Cortex of kidney (tissue), 1 donor: ENCODE data around the gene EGFR.

Experiments
- DNase-seq: peaks from one replicate; lab custom pipeline; 2025; lab: John Stamatoyannopoulos, UW

EGFR gene

GRCh38 chr7:55018361-55019190, at the start of gene EGFR:
TSS of gene EGFR (plus strand) at chr7:55019017. CDS start at chr7:55019278, 261 bp downstream.
- peak; percentile 29 for DNase-seq

DNA sequence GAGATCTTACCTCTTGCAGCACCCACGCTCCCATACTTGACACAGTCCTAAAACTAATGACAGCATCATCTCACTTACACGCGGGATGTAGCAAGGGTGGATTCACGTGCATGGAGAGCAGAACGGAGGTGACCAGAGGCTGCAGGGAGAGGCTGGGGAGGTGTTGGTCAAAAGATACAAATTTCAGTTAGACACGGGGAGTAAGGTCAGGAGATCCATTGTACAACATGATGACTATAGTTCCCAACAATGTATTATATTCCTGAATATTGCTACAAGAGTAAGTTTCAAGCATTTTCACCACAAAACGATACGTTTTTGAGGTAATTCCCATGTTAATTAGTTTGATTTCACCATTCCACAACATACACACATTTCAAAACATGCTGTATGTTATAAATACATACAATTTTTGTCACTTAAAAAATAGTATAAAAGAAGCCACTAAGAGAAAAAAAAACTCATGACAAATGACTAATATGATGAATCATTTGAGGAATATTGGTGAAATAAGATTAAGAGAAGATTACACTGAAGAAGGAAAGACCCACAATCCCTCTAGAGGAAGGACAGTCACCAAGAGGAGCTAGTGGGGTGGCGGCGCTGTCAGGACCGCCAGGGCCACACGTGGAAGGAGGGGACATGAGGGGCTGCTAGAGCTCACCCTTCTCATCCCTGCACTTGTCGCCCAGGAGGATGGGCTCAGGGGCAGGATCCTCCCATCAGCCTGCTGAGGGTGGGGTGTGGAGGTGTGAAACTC, 49.4 kb upstream of the EGFR start:
- DNase-seq = no peak

DNA sequence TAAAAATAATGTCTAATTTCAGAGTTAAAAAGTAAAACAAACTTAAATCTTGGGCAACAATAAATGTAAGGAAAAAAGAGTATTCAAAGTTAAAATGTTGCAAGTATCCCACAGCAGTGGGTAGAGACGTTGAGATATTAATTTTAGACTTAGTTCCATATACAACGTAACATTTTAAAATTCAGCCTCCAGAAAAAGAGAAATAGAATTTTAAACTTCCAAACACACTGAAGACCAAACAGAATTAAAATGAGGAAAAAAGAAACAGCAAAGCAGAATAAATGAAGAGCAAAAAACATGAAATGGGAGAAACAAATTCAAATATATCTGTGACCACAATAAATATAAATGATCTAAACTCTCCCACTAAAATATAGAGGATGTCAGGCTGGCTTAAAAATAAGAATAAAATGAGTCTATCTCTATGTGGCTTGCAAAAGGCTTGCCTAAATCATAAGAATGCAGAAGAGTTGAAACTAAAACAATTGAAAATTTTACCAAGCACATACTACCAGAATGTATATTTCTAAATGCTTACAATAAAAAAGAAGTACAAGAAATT, 46.0 kb upstream of the EGFR start:
- DNase-seq = no peak

DNA sequence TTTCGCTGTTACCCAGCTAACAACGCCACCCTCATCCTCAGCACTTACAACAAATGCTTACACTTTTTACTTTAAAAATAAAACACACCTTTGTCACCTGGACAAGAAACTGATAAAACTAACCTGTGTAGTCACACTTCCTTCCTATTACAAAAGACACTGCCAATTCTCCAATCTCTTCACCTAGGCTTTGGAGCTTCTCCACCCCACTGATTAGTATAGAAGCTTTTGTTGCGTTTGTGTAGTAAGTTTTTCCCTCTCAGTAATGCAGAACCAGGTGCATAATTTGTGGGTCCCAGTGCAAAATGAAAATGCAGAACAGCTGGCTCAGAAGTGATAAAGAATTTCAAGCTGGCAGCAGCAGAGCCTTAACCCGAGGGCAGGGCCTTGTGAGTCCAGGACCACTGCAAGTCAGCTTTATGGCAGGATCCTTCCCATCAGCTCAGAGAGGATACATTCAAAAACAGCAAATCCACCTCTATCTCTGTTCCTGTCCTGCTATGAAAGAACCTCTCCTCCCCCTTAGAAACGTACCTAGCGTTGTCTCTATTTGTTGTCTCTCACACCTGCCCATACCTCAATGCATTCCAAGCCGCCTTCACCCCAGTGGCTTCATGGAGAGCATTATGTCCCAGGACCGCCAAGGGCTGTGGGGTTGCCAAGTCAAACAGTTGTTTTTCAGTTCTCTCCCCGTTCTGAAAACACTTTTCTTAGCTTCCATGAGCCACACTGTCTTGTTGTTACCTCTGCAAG, 40.3 kb upstream of the EGFR start:
- no peak for DNase-seq

DNA sequence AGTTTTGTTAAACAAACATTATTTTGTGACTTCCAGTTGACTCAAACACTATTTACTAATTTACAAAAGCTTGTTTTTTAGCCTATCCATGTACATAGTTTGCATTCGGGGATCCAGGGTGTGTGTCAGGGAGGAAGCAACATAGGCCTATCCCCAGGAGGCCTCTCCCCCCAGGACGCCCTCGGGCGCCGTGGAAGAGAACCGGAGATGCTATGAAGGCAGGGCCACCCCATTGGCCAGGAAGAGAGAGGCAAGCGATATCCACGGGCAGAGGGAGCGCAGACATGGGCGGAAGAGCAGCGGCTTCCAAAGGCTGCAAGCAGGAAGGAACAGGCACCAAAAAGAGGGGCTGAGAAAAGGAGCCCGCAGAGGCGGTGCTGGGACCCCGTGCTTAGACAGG, 38.3 kb upstream of the EGFR start:
- no peak for DNase-seq

DNA sequence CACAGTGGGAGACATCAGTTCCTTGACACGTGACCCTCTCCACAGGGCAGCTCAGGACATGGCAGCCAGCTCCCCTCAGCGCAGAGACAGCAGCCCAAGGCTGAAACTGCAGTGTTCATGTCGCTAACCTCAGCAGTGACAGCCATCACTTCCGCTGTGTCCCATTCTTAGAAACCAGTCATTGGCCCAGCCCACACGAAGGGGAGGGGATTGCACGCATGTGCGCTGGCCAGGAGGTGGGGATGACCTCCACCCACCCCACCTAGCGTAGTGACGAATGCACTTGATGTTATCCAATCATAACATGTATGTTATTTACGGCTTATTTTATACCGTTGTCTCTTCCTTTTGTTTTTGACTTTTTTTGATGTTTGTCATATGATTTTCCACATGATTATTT, 36.9 kb upstream of the EGFR start:
- DNase-seq = no peak

GRCh38 chr7:54985426-54986330, 33.1 kb upstream of the EGFR start:
- no peak for DNase-seq

GRCh38 chr7:54986716-54987115, 32.1 kb upstream of the EGFR start:
- DNase-seq = no peak

DNA sequence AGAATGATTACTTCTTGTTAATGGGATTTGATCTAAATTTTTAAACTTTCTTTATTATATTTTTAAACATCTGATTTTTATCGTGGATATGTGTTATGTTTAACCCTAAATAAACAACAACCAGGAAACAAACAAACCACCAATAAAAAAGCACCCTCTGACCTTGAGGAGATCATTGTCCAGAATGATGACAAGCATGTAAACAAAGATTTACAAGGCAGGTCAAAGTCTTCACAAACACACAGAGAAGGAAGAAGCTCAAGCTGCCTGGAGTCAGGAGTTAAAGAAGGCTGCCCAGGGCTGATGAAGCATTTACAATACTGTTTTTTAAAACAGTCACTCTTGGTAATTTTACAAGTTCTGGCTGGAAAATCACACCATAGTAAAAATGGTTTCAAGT, 31.0 kb upstream of the EGFR start:
- DNase-seq = no peak

DNA sequence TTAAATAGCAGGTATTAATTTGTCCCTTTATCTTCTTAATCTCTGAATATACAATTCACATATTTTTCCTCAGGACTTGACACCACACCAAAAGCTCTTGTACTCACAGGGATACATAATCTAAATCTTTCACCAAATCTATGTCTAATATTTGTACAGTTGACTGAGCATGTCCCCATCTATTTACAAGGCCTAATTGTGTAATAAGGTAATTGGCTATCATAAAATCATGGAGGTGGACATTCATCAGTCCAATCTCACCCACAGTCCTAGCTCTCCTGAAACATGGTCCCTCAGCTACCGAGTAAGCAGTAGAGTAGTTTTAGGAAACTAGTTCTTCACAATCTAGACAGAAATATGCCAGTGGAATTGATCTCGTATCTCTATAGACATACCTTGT, 30.3 kb upstream of the EGFR start:
- DNase-seq = no peak

GRCh38 chr7:54989453-54990225, 29.2 kb upstream of the EGFR start:
- no peak for DNase-seq

- DNase-seq = no peak
Measured at GRCh38 chr7:54991341-54991740, 27.5 kb upstream of the EGFR start.

- DNase-seq = no peak
Measured at GRCh38 chr7:54992871-54993475, 25.8 kb upstream of the EGFR start.

GRCh38 chr7:54995166-54995565, 23.7 kb upstream of the EGFR start:
- no peak for DNase-seq

GRCh38 chr7:54995610-54996363, 23.0 kb upstream of the EGFR start:
- no peak for DNase-seq

DNA sequence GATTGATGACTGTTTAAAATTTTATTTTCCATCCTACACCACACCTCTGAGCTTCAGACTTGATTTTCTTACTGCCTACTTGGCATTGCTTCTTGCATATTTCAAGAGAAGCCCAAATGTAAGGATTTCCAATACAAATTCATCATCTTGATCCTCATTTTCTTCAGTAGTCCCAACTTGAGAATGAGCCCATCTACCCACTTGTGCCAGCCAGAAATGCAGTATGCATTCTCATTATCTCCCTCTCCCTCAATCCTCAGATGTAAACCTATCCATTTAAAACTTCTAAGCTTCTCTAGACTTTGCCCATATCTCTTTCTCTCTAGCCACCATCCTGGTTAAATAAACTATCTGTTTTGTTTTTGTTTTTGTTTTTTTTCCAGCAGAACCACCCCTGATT, 22.4 kb upstream of the EGFR start:
- DNase-seq = no peak

GRCh38 chr7:55004579-55004978, 14.2 kb upstream of the EGFR start:
- DNase-seq = no peak

GRCh38 chr7:55005241-55005851, 13.5 kb upstream of the EGFR start:
- no peak for DNase-seq

DNA sequence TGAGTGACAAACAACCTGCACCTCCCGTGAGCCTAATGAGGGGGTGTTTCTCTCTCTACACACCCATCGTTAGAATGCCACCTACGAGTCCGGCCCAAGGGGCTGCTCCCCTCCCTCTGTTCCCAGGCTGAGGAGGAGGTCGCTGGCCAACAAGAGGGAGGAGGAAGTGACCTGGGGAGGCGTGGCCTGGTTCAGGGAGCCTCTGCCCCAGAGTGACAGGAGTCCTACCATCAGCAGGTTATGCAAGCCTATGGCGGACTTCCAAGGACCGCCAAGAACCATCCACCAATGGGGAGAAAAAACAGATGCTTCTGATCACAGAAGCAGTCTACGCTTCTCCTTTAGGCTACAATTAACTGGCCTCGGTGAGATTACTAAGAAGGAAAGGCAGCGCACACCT, 12.3 kb upstream of the EGFR start:
- no peak for DNase-seq
